Measurements from ENCODE around the gene PITPNM2.

The PITPNM2 gene

GRCh38 chr12:123160801-123161487 lies 10.1 kb upstream of the PITPNM2 start:
- Histone ChIP-seq H3K4me3 (ENCODE audit: low read depth, low read length) (no peak overlapping the region), H3K9me3 (ENCODE audit: control insufficient read depth, insufficient read depth, low read length) (no peaks in the 10 kb centered on the region), H3K27me3 (ENCODE audit: control insufficient read depth, insufficient read depth, low read length) (no peaks in the 10 kb centered on the region), H3K36me3 (ENCODE audit: control insufficient read depth, insufficient read depth, low read length) (peaks cover 71% of the 10 kb centered on the region), H3K4me1 (ENCODE audit: control insufficient read depth, insufficient read depth, low read length) (no peaks in the 10 kb centered on the region), H3K27ac (ENCODE audit: low read depth, low read length) (no peak overlapping the region), H3K9ac (ENCODE audit: low read depth, low read length) (no peak overlapping the region)

GRCh38 chr12:123153906-123154305 lies 3.0 kb upstream of the PITPNM2 start:
- H3K27ac ChIP-seq (ENCODE audit: low read depth, low read length): peak overlapping the region; percentile 72
- H3K9ac ChIP-seq (ENCODE audit: low read depth, low read length): no peak overlapping the region

GRCh38 chr12:123152833-123153232 lies 1.9 kb upstream of the PITPNM2 start:
- Histone ChIP-seq H3K9me3 (ENCODE audit: control insufficient read depth, insufficient read depth, low read length) (no peaks in the 10 kb centered on the region), H3K4me1 (ENCODE audit: control insufficient read depth, insufficient read depth, low read length) (peaks cover 21% of the 10 kb centered on the region), H3K27me3 (ENCODE audit: control insufficient read depth, insufficient read depth, low read length) (peaks cover 42% of the 10 kb centered on the region), H3K9ac (ENCODE audit: low read depth, low read length) (no peak overlapping the region), H3K4me3 (ENCODE audit: low read depth, low read length) (no peak overlapping the region), H3K27ac (ENCODE audit: low read depth, low read length) (no peak overlapping the region), H3K36me3 (ENCODE audit: control insufficient read depth, insufficient read depth, low read length) (peaks cover 10% of the 10 kb centered on the region)

More at GRCh38 chr12:123153906-123154305, 3.0 kb upstream of the PITPNM2 start:
- Histone ChIP-seq H3K36me3 (ENCODE audit: control insufficient read depth, insufficient read depth, low read length) (peaks cover 10% of the 10 kb centered on the region), H3K9me3 (ENCODE audit: control insufficient read depth, insufficient read depth, low read length) (no peaks in the 10 kb centered on the region), H3K27me3 (ENCODE audit: control insufficient read depth, insufficient read depth, low read length) (peaks cover 33% of the 10 kb centered on the region), H3K4me1 (ENCODE audit: control insufficient read depth, insufficient read depth, low read length) (peaks cover 21% of the 10 kb centered on the region), H3K4me3 (ENCODE audit: low read depth, low read length) (no peak overlapping the region)

GRCh38 chr12:123151457-123152454 lies 866 bp upstream of the PITPNM2 start:
- peak overlapping the region; percentile 22 for H3K27ac ChIP-seq (ENCODE audit: low read depth, low read length)

GRCh38 chr12:123150275-123150743 lies 581 bp downstream of the PITPNM2 start:
- H3K9ac ChIP-seq (ENCODE audit: low read depth, low read length): no peak overlapping the region
- peaks cover 42% of the 10 kb centered on the region for H3K27me3 ChIP-seq (ENCODE audit: control insufficient read depth, insufficient read depth, low read length)
- no peaks in the 10 kb centered on the region for H3K36me3 ChIP-seq (ENCODE audit: control insufficient read depth, insufficient read depth, low read length)
- H3K9me3 ChIP-seq (ENCODE audit: control insufficient read depth, insufficient read depth, low read length): no peaks in the 10 kb centered on the region
- H3K27ac ChIP-seq (ENCODE audit: low read depth, low read length): no peak overlapping the region
- H3K4me1 ChIP-seq (ENCODE audit: control insufficient read depth, insufficient read depth, low read length): peaks cover 21% of the 10 kb centered on the region
- peak overlapping the region; percentile 74 for H3K4me3 ChIP-seq (ENCODE audit: low read depth, low read length)

More at GRCh38 chr12:123151457-123152454, 866 bp upstream of the PITPNM2 start:
- Histone ChIP-seq H3K9ac (ENCODE audit: low read depth, low read length) (0 out of 2 replicates have a peak overlapping the region, but pooled peaks have one; percentile 29), H3K9me3 (ENCODE audit: control insufficient read depth, insufficient read depth, low read length) (no peaks in the 10 kb centered on the region), H3K36me3 (ENCODE audit: control insufficient read depth, insufficient read depth, low read length) (peaks cover 7% of the 10 kb centered on the region), H3K27me3 (ENCODE audit: control insufficient read depth, insufficient read depth, low read length) (peaks cover 42% of the 10 kb centered on the region), H3K4me1 (ENCODE audit: control insufficient read depth, insufficient read depth, low read length) (peaks cover 21% of the 10 kb centered on the region), H3K4me3 (ENCODE audit: low read depth, low read length) (peak overlapping the region; percentile 68)

- Histone ChIP-seq H3K27me3 (ENCODE audit: control insufficient read depth, insufficient read depth, low read length) (peaks cover 42% of the 10 kb centered on the region), H3K9ac (ENCODE audit: low read depth, low read length) (no peak overlapping the region), H3K4me1 (ENCODE audit: control insufficient read depth, insufficient read depth, low read length) (peaks cover 20% of the 10 kb centered on the region), H3K9me3 (ENCODE audit: control insufficient read depth, insufficient read depth, low read length) (no peaks in the 10 kb centered on the region), H3K36me3 (ENCODE audit: control insufficient read depth, insufficient read depth, low read length) (no peaks in the 10 kb centered on the region), H3K4me3 (ENCODE audit: low read depth, low read length) (peak overlapping the region; percentile 74), H3K27ac (ENCODE audit: low read depth, low read length) (no peak overlapping the region)
Observed at GRCh38 chr12:123149501-123150274, 1.2 kb downstream of the PITPNM2 start.

- Histone ChIP-seq H3K9me3 (ENCODE audit: control insufficient read depth, insufficient read depth, low read length) (no peaks in the 10 kb centered on the region), H3K4me3 (ENCODE audit: low read depth, low read length) (no peak overlapping the region; the same call in 1 of the 2 replicates), H3K9ac (ENCODE audit: low read depth, low read length) (no peak overlapping the region), H3K27ac (ENCODE audit: low read depth, low read length) (no peak overlapping the region), H3K27me3 (ENCODE audit: control insufficient read depth, insufficient read depth, low read length) (peaks cover 42% of the 10 kb centered on the region), H3K36me3 (ENCODE audit: control insufficient read depth, insufficient read depth, low read length) (no peaks in the 10 kb centered on the region), H3K4me1 (ENCODE audit: control insufficient read depth, insufficient read depth, low read length) (peaks cover 14% of the 10 kb centered on the region)
Observed at GRCh38 chr12:123149088-123149487, 1.8 kb downstream of the PITPNM2 start.

- Histone ChIP-seq H3K27me3 (ENCODE audit: control insufficient read depth, insufficient read depth, low read length) (peaks cover 42% of the 10 kb centered on the region), H3K4me3 (ENCODE audit: low read depth, low read length) (no peak overlapping the region), H3K27ac (ENCODE audit: low read depth, low read length) (no peak overlapping the region), H3K9ac (ENCODE audit: low read depth, low read length) (no peak overlapping the region), H3K4me1 (ENCODE audit: control insufficient read depth, insufficient read depth, low read length) (peaks cover 11% of the 10 kb centered on the region), H3K9me3 (ENCODE audit: control insufficient read depth, insufficient read depth, low read length) (no peaks in the 10 kb centered on the region), H3K36me3 (ENCODE audit: control insufficient read depth, insufficient read depth, low read length) (no peaks in the 10 kb centered on the region)
Observed at GRCh38 chr12:123148655-123149054, 2.2 kb downstream of the PITPNM2 start.

- no peak overlapping the region for H3K4me3 ChIP-seq (ENCODE audit: low read depth, low read length)
- peaks cover 8% of the 10 kb centered on the region; the same call in 1 of the 2 replicates for H3K4me1 ChIP-seq (ENCODE audit: control insufficient read depth, insufficient read depth, low read length)
- peaks cover 42% of the 10 kb centered on the region for H3K27me3 ChIP-seq (ENCODE audit: control insufficient read depth, insufficient read depth, low read length)
- no peak overlapping the region for H3K27ac ChIP-seq (ENCODE audit: low read depth, low read length)
- no peaks in the 10 kb centered on the region for H3K9me3 ChIP-seq (ENCODE audit: control insufficient read depth, insufficient read depth, low read length)
- H3K36me3 ChIP-seq (ENCODE audit: control insufficient read depth, insufficient read depth, low read length): no peaks in the 10 kb centered on the region
- H3K9ac ChIP-seq (ENCODE audit: low read depth, low read length): no peak overlapping the region
Observed at GRCh38 chr12:123148223-123148622, 2.7 kb downstream of the PITPNM2 start.

- Histone ChIP-seq H3K9ac (ENCODE audit: low read depth, low read length) (no peak overlapping the region), H3K4me3 (ENCODE audit: low read depth, low read length) (no peak overlapping the region), H3K4me1 (ENCODE audit: control insufficient read depth, insufficient read depth, low read length) (peaks cover 20% of the 10 kb centered on the region), H3K27me3 (ENCODE audit: control insufficient read depth, insufficient read depth, low read length) (peaks cover 22% of the 10 kb centered on the region), H3K27ac (ENCODE audit: low read depth, low read length) (no peak overlapping the region), H3K9me3 (ENCODE audit: control insufficient read depth, insufficient read depth, low read length) (no peaks in the 10 kb centered on the region), H3K36me3 (ENCODE audit: control insufficient read depth, insufficient read depth, low read length) (no peaks in the 10 kb centered on the region)
Observed at GRCh38 chr12:123145211-123145610, 5.7 kb downstream of the PITPNM2 start.

Data from HUES48 (cell line).